Activated CD4-positive, alpha-beta T cell treated with anti-CD3 and anti-CD28 coated beads for 1 hour (primary cell): ENCODE measurements around the gene KLHL3.
"Not testable (repeated sequence)": the region's sequence is repeated elsewhere in the genome, so short reads cannot be mapped to it uniquely, and the experiment has no call there.

ENCODE experiments used
- DNase-seq: peaks from one replicate; pipeline ENCODE4 v3.0.0-alpha.2; 2020

Gene KLHL3, protein sequence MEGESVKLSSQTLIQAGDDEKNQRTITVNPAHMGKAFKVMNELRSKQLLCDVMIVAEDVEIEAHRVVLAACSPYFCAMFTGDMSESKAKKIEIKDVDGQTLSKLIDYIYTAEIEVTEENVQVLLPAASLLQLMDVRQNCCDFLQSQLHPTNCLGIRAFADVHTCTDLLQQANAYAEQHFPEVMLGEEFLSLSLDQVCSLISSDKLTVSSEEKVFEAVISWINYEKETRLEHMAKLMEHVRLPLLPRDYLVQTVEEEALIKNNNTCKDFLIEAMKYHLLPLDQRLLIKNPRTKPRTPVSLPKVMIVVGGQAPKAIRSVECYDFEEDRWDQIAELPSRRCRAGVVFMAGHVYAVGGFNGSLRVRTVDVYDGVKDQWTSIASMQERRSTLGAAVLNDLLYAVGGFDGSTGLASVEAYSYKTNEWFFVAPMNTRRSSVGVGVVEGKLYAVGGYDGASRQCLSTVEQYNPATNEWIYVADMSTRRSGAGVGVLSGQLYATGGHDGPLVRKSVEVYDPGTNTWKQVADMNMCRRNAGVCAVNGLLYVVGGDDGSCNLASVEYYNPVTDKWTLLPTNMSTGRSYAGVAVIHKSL

DNA sequence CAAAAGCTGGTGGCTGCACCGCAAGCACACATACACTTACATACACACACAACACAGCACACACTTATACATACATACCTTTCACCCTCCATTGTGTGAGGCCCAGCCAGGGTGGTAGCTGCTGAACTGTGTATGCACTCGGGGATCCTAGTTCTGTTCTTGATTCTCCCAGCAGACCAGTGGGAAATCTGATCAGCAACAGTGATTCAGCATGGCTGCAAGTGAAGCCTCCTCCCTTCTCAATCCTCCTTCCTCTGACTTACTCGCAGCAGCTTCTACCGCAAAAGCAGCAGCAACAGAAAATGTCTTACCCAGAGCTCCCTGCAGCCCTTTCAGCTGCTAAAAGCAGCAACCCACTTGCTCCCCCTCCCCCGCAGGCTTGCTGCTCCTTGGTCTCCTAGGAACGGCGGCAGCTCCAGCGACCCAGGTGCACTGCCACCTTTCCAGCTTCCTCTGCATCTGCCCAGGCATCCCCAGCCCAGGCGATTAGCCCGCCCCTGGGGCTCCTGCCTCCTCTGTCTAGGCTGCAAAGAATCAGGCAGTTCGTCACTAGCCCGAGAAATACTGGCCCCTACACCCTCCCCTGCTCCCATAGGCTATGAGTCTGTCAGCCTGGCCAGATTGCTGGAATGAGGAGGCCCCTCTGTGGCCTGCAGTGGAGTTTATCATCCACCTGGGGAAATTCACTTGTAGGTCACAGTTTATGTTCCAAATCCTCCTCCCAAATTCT lies at the start of gene KLHL3:
KLHL3 (minus strand) TSS at position 535 of the 730 bp plus-strand sequence; CDS start at position 92, 443 bp downstream.
- DNase-seq = no peak

DNA sequence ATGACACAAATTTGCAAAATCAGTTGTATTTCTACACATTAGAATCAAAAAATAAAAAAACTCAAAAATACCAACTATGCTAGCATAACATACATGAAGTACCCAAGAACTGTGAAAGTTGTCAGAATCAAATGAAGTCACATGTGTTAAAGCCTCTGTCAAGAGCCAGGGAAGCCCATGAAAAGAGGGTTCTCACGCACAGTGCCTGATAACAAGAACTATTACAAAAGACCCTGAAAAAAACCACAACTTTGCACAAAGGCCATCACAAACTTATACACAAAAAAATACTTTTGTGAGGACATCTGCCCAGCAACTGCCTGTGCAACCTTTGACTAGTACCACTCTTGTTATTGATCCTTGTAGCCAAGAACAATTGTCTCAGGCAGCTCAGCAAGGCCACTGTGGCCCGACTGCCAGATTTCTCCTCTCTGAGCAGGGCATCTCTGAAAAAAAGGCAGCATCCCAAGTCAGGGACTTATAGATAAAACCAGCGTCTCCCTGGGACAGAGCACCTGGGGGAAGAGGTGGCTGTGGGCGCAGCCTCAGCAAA lies 47.2 kb upstream of the KLHL3 start:
- no peak for DNase-seq

DNA sequence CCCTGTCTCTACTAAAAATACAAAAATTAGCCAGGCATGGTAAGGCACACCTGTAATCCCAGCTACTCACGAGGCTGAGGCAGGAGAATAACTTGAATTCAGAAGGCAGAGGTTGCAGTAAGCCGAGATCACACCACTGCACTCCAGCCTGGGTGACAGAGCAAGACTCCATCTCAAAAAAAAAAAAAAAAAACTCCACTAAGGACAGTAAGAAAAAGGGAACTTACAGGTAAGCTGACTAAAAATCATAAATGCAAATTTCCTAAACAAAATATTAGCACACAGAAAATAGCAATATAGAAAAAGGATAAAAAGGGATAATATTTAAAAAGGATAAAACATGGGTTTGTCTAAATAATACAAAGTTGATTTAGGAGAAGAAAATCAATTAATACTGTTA lies 46.2 kb upstream of the KLHL3 start:
- no peak for DNase-seq

DNA sequence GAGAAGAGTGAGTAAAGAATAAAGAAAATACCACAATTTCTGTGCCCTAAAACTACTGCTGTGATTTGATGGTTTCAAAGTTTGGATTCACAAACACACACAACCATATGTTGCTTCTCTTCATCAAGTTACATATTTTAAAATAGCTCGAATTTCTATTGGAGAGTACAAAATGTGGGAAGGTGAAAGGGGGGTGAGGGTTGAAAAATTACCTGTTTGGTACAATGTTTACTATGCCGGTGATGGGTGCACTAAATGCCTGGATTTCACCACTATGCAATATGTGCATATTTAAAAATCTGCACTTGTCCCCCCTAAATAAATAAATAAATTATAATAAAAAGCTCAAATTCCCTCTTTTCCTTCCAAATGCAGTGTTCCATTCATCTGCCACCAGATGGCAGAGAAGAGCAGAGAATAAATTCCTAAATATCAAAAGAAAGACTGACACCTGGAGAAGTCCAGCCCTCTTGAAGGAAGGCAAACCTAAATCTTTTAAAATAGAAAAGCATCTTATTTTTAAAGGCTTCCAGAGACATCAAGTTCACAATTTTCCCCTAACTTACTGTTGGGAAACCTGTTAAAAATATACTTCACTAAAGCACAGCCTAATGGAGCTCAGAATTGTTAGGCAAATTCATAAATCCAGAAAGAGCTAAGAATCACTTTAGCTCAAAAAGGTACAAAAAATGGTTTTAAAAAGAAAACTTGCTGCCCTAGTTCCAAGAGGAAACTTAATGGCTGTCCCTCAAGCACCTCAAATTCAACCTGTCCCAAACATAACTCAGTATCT lies 43.1 kb upstream of the KLHL3 start:
- DNase-seq = no peak

DNA sequence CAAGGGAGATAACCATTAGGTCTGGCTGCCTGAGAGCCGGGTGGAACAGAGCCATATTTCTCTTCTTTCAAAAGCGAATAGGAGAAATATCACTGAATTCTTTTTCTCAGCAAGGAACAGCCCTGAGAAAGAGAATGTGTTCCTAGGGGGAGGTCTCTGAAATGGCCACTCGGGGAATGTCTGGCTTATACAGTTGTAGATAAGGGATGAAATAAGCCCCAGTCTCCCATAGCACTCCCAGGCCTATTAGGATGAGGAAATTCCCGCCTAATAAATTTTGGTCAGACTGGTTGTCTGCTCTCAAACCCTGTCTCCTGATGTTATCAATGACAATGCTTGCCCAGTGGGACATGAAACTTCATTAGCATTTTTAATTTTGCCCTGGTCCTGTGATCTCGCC lies 32.0 kb upstream of the KLHL3 start:
- not testable (repeated sequence) for DNase-seq

DNA sequence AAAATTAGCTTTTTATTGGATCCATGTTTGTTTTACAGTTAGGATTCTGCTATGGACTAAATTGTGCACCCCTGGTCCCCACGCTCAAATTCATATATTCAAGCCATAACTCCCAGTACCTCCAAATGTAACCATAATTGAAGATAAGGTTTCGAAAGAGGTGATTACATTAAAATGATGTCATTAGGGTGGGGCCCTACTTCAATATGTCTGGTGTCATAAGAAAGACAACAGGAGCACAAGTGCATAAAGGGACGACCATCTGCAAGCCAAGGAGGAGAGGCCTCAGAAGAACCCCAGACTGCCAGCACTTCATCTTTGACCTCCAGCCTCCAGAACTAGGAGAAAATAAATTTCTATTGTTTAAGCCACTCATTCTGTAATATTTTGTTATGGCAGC lies 25.7 kb upstream of the KLHL3 start:
- DNase-seq = no peak

DNA sequence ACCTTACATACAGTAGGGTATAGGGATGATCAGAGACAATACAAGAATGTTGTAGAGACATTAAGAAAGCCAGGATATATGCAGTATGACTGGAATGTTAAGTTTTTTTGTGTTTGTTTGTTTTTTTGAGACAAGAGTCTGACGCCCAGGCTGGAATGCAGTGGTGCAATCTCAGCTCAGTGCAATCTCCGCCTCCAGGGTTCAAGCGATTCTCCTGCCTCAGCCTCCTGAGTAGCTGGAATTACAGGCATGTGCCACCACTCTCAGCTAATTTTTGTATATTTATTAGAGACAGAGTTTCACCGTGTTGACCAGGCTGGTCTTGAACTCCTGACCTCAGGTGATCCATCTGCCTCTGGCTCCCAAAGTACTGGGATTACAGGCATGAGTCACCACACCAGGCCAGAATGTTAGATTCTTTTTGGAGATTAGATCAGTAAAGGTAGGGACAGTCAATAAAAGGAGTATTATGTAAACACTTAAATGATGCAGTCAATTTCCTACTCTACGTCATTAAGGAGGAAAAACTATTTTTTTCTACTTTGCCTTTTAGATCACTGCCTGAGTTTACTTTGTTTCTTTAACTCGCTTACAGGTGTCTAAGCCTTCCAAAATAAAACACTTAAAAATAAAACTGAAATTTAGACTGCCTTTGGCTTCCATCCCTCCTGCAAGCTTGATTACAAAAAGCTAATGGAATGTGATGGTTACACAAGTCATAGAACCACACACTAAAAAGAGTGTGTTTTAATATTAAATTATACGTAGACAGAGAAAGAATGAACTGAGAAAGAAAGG lies 25.0 kb upstream of the KLHL3 start:
- DNase-seq = no peak

DNA sequence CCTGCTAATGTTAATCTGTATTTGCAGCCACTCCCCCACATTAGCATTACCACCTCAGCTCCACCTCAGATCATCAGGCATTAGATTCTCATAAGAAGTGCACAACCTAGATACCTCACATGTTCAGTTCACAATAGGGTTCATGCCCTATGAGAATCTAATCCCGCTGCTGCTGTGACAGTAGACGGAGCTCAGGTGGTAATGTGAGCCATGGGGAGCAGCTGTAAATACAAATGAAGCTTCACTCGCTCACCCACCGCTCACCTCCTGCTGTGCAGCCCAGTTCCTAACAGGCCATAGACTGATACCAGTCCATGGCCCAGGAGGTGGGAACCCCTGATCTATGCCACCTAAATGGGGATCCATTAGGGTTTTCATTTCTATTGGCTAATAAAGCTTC lies 24.4 kb upstream of the KLHL3 start:
- DNase-seq = no peak

DNA sequence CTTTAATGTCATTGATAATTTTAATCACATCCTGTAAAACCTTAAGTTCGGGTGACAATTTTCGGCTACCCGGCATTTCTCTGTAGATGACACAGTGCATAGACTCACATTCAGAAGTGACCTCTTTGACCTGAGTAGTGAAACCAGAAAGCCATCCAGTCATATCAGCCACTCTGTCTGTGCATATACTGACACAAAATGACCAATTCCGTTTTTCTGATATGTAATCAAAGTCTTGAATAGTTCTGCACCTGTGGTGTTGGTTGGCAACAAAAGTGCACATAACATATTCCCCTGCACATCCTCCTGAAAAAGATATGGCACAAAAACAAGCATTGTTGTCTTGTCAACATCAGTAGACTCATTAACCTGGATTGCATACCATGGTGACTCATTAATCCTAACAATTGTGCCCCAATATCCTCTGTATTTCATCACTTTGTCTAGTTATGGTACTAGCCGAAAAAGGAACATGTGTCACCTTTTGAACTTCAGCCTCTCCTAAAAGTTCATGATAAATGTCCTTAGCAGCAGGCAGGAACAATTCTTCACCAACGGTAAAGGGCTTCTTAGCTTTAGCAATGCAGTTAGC lies 22.9 kb upstream of the KLHL3 start:
- DNase-seq = no peak

DNA sequence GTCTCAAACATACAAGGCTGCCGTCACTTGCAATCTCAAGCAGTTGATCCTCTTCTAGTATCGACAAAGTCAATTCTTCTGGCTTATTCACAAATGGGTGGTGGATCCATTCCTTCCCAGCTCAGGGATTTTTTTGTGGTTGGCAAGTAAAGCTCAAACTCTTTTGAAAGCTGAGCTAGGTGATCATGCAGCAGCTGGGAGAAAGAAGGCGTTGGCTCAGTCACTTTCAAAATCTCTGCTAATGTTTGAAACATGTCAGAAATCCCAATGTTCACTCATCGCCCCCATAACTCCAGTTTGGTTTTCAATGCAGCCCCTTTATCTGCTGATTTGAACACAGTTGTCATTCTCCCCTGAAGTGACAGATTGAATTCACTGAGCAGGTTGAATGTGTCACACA lies 22.2 kb upstream of the KLHL3 start:
- DNase-seq = no peak

DNA sequence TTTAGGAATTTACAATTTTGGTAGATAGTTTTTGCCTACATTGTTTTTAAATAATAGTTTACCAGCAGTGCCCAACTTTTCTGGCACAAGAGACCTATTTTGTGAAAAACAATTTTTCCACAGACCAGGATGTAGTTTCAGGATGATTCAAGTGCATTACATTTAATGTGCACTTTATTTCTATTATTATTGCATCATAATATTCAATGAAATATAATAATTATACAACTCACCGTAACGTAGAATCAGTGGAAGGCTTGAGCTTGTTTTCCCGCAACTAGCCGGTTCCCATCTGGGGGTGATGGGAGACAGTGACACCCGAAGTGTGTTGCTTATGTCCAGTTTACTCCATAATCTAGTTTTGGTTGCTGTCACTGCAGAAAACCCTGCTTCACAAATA lies 21.7 kb upstream of the KLHL3 start:
- DNase-seq = no peak

DNA sequence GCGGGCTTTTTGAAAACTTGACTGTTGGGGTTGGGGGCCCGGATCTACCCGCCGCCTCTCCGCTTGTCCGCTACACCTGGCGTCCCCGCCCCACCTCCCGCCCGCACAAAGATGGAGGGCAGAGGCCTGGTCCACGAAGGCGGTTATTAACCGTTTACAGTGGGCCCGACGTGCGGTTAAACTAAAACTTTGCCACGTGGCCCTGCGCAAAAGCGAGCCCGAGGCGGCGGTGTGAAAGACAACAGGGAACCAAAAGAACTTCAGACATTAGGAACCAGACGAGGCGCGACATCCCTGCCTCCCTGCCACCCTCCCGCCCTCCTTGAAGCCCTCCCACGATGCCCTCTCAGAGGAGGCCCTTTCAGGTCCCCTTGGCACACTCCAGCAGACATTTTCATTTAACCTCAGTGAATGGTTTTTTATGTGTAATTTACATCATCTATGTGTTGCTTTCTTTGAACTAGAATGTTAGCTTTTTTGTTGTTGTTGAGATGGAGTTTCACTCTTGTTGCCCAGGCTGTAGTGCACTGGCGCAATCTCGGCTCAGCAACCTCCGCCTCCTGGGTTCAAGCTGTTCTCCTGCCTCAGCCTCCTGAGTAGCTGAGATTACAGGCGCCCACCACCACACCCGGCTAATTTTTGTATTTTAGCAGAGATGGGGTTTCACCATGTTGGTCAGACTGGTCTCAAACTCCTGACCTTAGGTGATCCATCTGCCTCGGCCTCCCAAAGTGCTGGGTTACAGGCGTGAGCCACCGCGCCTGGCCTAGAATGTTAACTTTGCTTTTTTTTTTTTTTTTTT lies 19.3 kb upstream of the KLHL3 start:
- DNase-seq = no peak

DNA sequence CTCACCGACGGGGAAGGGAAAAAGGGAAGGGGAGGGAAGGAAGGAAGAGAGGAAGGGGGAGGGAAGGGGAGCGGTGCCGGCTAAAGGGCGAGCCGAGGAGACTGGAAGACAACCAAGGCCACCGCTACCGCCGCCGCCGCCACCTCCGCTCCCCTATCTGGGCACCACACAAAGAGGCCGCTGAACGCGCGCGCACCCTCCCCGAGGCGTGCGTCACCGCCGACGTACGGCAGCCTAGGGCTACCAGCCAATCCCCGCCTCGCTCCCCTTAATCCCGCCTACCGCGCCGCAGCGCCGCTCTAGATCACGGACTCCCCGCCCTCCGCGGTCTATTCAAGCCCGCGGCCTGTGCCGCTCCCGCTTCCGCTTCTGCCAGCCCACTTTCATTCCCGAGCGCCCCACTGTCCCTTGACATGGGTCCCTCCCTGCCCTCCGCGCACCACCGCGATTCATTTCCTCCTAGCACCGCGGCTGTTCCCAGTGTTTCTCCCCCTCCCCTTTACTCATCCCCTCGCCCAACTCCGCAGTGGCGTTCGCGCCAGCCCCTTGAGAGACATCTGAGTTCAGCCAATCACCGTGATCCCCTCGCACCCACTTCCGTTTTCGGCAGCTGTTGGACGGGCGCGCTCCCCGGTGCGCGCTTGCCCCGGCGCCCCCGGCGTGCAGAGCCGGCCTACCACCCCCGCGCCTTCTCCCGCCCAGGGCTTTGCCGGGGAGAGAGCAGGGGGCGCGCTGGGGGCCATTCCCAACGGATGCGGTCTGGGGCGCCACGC lies 18.5 kb upstream of the KLHL3 start, which contains the start of gene HNRNPA0:
HNRNPA0 (minus strand) TSS at position 176 of the 773 bp plus-strand sequence. CDS start 297 bp downstream, outside the sequence.
- DNase-seq = peak; percentile 95

DNA sequence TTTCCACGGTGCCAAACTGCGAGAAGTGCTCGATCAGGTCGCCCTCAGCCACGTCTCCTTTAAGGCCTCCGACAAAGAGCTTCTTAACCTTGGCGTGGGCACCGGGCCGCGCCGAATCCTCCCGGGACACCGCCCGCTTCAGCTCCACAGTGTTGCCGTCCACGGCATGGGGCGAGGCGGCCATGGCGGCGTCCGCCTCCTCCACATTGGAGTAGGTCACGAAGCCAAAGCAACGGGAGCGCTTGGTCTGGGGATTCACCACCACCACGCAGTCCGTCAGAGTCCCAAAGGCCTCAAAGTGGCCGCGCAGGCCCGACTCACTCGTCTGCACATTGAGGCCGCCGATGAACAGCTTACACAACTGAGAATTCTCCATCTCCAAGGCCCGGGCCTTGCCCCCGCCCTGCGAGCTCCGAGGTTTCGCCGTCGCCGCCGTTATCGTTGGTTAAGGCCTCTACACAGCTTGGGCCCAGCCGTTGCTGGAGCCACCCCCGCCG lies 17.9 kb upstream of the KLHL3 start:
- DNase-seq = no peak

DNA sequence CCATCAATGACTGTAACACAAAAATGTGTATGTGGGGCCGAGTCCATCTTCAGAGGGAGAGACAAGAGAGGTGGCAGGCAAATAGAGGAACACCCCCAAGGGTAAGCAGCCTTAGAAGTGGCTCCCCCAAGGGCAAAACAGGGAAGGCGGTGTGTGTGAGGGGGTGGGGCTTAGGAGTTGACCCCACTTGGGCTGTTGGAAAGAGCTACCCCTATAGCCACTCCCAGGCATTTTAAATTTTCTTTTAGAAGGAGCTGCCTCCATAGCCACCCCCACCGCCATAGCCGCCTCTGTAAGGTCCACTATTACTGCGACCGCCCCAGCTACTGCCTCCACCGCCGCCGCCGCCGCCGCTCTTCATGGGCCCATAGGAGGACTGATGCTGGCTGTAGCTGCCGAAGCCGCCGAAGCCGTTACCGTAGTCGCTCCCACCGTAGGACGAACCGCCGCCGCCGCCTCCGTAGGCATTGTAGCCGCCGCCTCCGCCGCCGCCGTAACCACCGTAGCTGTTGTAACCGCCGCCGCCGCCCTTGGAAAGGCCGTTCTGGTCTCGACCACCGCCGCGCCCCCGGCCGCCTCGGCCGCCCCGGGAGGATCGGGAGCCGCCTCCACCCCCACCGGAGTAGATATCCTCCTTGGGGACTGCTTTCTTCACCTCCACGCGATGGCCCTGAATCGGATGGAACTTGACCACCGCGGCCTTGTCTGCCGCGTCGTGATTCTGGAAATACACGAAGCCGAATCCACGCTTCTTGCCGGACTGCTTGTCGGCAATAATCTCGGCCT lies 17.2 kb upstream of the KLHL3 start:
- peak; percentile 28 for DNase-seq

DNA sequence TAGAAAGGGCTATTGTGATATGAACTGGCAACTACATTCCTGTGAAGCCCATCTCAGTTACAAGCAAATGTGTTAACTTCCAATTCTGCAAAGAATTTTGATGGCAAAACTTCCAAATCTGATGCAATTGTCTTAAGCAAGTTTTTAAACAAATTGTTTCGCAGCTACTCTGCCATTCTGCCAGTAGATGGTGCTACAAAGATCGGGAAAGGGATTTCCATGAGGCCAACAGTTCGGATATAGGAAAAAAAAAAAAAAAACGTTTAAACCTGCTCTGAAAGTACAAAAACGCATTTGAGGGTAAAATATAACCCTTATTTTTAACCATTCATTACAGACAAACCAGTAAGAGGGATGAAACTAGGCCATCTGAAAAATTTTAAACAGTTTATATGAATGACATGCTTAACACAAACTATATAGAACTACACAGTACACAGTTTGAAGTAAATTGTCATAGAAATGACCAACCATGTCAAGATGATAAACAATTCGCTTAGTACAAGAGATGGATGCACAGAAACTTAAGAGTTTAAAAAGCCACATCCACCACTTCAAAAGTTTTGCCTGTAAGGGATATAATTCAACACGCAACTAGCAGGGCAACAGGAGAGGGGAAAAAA lies 16.1 kb upstream of the KLHL3 start:
- DNase-seq = no peak

DNA sequence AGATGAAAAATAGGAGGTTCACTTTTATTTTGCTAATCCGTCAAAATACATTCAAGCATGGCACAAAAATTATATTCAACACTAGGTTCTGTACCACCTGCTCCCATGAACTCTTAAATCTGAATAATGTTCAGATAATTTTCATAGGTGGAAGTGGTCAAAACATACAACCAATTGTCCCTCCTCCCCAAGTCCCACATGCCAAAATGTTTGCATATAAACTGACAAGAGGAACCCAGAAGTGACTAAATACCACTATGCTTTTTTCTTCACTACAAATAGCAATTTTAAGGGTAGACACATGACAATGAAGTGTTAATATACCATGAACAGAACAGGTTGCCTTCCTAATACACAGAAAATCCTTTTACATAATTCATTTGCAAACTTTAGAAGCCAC lies 14.5 kb upstream of the KLHL3 start:
- no peak for DNase-seq

DNA sequence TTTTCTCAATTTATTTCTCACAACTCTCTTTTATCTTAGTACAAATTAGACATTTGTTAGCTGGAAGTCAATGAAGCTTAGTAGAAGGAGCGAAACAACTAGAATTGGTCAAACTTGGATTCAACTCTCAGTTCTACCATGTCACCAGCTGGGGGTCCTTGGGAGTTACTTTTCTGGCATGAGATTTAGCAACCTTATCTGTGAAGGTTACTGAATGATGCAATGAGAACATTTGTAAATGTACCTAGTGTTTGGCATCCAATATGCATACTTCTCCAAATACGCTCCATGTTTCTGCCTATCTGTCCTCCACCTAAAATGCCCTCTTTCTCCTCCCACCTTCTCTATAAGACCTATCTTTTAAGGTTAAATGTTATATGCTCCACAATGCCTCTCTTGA lies 12.0 kb upstream of the KLHL3 start:
- no peak for DNase-seq
